ENCODE data around the gene PSMB7.
A peak's percentile ranks its signal among the peaks of the same experiment; 100 is the strongest.

Gene PSMB7

GRCh38 chr9:124409410-124409809 lies 5.8 kb downstream of the PSMB7 start:
- DNase-seq, result no peak

GRCh38 chr9:124403246-124403645 lies 12.0 kb downstream of the PSMB7 start:
- DNase-seq, result no peak

GRCh38 chr9:124399968-124400940 lies 15.0 kb downstream of the PSMB7 start:
- no peak for DNase-seq

GRCh38 chr9:124399323-124399967 lies 15.8 kb downstream of the PSMB7 start:
- no peak for DNase-seq

GRCh38 chr9:124398191-124398935 lies 16.9 kb downstream of the PSMB7 start:
- no peak for DNase-seq

- no peak for DNase-seq
These were observed 19.4 kb downstream of the PSMB7 start for GRCh38 chr9:124395826-124396225.

- DNase-seq, result no peak
These were observed 20.6 kb downstream of the PSMB7 start for GRCh38 chr9:124394596-124394995.

GRCh38 chr9:124394167-124394566 lies 21.1 kb downstream of the PSMB7 start:
- no peak for DNase-seq

- DNase-seq, result peak in 1 of 2 experiments; percentile 15
These were observed 22.3 kb downstream of the PSMB7 start for GRCh38 chr9:124392871-124393460.

- no peak for DNase-seq
These were observed 22.9 kb downstream of the PSMB7 start for GRCh38 chr9:124392254-124392870.

GRCh38 chr9:124390794-124391658 lies 24.2 kb downstream of the PSMB7 start:
- DNase-seq, result no peak

- DNase-seq, result no peak
These were observed 25.9 kb downstream of the PSMB7 start for GRCh38 chr9:124389146-124389939.

- no peak for DNase-seq
These were observed 26.8 kb downstream of the PSMB7 start for GRCh38 chr9:124388275-124389048.

GRCh38 chr9:124386201-124386600 lies 29.0 kb downstream of the PSMB7 start:
- DNase-seq, result no peak

- no peak for DNase-seq
These were observed 29.6 kb downstream of the PSMB7 start for GRCh38 chr9:124385623-124386022.

- DNase-seq, result no peak
These were observed 30.4 kb downstream of the PSMB7 start for GRCh38 chr9:124384846-124385245.

GRCh38 chr9:124384210-124384609 lies 31.0 kb downstream of the PSMB7 start:
- no peak for DNase-seq

GRCh38 chr9:124381170-124381945 lies 33.9 kb downstream of the PSMB7 start:
- DNase-seq, result peak in 1 of 2 experiments; percentile 15

All from activated CD4-positive, alpha-beta T cell treated with anti-CD3 and anti-CD28 coated beads, Interleukin-2, amount 50 U/mL, for 48 hours (primary cell).